CD4-positive, alpha-beta T cell treated with Interleukin-6 for 4 hours (primary cell): ENCODE data around the gene CCDC91.
"Not testable (repeated sequence)": the region's sequence is repeated elsewhere in the genome, so short reads cannot be mapped to it uniquely, and the experiment has no call there.

ENCODE experiments used
- DNase-seq: peaks from one replicate; pipeline ENCODE4 v3.0.0-alpha.2; 2020; ENCODE audit warnings: mixed read lengths

The CCDC91 gene

DNA sequence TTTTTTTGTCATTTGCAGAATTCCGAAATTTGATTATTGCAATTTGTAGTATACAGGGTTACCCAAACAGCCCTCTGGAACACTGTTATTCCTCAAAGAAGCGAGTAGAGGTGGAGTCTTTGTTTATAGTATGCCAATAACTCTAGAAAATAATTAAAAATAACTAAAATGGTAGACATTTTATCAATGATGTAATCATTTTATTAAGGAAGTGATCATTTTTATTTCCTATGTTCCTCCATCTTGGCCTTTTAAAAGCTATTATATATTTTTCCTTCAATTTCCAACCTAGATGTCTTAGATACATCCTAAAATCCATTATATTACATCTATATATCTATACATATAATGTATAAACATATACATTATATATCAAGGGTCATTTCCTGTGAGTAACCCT lies 106.0 kb downstream of the CCDC91 start:
- DNase-seq = no peak

DNA sequence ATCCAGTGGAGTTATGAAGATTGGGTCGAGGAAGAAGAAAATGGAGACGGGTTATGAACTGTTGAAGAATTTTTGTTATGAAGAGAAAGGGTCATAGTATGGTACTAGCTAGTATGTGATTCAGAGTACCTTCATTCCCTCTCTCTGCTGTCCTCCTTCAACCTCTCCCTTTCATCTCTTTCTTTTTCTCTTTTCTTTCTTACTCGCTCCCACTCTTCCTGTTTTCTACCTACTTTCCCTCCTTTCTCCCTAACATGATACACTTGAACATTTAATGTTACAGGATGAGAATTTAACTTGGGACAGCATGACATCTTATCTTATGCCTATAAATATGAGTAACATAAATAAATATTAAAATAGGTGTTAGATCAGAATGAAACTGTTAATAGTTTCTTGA lies 112.9 kb downstream of the CCDC91 start:
- no peak for DNase-seq

DNA sequence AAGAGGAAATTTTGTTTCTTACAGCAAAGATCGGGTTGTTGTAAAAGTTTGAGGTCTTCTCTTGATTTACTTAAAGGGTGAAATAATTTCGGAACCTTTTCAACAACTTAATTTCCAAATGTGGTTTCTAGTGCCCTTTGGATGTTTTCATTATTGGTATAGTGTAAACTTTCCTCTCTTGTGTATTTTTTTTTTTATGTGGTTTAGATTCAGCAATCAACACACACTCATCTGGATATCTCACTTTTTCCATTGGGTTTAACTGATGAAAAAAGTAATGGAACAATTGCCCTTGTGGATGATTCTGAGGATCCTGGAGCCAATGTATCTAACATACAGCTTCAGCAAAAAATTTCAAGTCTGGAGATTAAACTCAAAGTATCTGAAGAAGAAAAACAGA lies 116.3 kb downstream of the CCDC91 start:
- DNase-seq = no peak

DNA sequence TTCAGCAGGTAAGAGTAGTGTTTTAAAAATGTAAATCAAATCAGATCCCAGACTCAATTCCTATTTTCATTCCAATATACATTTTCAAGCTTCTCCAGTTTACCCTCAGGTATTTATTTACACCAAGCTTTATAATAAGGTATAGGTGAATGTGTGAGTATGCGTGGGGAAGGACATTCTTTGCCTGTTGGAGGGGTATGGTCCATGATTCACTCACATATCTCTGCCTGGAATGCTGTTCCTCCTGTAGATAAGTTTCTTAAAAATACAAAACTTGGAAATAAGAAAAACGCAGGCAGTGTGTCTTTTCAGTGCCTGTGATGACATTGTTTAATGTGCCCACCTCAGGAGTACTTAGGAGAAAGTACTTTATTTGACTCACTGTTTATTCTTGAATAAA lies 118.6 kb downstream of the CCDC91 start:
- DNase-seq = no peak

DNA sequence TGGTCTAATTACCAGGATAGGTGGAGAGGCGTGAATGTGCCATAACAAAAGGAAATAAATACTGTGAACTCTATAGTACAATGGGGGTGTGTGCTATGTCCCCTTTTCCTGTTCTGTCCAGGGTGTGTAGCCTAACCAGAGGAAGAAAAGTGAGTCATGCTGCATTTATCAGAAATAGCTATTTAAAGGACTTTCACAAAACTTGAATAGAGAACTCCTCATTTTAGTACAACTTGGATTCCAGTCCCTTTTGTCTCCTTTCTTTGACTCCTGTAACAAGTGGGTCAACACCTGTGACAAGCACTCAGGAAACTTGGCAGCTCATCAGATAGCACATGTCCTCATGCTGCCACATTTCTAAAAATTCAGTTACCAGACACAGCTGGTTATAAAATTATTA lies 123.4 kb downstream of the CCDC91 start:
- DNase-seq = no peak

DNA sequence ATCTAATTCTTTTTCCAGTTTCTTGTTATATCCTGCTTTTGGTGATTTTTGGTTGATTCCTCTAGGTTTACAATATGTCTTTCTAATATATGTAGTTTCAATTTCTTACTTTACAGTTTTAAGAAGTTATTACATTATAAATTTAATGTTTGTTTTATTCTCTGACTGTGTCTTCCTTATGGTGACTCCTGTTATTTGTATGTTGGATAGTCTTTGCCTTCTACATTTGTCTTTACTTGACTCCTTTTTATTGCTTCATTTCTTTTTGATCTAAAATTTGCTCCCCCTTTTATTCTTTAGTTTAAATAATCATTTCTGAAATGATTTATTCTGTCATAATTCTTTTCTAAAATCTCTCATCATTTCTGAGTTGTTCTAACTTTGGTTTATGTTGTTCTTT lies 125.8 kb downstream of the CCDC91 start:
- DNase-seq = no peak

DNA sequence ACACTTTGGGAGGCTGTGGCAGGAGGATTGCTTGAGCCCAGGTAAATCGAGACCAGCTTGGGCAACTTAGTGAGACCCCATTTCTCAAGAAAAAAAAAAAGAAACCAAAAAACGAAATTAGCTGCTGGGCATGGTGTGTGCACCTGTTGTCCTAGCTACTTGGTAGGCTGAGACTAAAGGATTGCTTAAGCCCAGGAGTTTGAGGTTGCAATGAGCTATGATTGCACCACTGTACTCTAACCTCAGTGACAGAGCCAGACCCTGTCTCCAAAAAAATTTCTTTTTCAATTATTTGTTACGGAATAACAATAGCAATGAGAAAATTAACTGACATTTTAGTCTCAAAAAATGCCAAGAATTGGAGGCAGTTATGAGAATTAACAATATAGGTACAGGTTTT lies 128.0 kb downstream of the CCDC91 start:
- DNase-seq = no peak

DNA sequence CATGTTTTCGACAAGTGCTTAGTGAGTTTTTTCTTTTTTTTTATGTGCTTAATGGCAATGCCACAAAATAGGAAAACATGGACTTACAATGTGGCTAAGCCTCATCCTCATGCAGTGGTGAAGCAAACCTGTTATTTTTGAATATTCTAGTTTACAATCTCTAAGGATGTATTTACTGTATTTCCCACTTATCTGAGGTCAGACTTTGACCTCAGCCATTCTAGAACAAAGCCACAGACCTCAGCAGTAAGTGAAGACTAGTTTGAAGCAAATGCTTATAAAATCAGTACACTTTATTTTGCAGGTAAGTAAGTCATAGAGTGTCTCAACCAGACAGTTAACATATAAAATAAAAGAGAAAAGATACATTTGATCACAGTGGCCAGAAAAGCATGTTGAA lies 130.1 kb downstream of the CCDC91 start:
- no peak for DNase-seq

DNA sequence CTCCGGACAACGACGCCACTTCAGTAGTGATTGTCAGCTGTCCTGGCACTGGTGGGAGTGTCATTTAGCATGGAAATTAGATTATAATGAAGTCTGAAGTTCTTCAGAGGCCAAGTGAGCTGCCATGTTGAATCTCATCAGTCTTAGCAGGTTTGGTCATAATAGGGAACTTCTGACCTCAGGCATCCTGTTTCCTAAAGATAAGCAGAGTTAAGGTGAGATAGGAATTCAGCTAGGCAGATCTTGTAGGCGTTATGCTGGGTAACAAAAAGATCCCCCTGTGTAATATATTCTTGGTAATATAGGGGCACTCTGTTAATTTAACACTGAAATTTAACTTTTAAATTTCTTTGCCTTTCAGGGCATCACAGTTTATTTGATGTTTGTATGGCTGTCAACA lies 137.5 kb downstream of the CCDC91 start:
- no peak for DNase-seq

DNA sequence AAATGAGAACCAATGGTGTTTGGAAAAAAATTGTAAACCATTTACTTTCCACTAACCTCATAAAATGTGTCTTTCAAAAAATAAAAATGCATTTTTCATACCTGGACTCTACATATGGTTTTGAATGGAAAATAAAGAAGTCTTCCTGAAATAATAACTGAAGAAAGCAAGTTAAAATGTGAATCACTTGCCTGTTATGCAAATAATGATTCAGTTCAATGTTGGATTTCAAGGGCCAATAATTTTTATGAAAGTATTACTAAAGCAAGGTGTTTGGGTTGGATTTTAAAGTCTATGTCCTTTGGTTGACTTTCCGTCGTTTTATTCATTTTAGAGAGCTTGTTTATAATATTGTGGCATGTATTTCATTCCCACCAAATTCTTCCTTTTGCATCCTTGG lies 138.7 kb downstream of the CCDC91 start:
- no peak for DNase-seq

DNA sequence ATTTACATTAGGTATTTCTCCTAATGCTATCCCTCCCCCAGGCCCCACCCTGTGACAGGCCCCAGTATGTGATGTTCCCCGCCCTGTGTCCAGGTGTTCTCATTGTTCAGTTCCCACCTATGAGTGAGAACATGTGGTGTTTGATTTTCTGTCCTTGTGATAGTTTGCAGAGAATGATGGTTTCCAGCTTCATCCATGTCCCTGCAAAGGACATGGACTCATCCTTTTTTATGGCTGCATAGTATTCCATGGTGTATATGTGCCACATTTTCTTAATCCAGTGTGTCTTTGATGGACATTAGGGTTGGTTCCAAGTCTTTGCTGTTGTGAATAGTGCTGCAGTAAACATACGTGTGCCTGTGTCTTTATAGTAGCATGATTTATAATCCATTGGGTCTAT lies 139.5 kb downstream of the CCDC91 start:
- not testable (repeated sequence) for DNase-seq

DNA sequence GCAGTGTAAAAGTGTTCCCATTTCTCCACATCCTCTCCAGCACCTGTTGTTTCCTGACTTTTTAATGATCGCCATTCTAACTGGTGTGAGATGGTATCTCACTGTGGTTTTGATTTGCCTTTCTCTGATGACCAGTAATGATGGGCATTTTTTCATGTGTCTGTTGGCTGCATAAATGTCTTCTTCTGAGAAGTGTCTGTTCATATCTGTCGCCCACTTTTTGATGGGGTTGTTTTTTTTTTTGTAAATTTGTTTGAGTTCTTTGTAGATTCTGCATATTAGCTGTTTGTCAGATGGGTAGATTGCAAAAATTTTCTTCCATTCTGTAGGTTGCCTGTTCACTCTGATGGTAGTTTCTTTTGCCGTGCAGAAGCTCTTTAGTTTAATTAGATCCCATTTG lies 140.0 kb downstream of the CCDC91 start:
- not testable (repeated sequence) for DNase-seq

DNA sequence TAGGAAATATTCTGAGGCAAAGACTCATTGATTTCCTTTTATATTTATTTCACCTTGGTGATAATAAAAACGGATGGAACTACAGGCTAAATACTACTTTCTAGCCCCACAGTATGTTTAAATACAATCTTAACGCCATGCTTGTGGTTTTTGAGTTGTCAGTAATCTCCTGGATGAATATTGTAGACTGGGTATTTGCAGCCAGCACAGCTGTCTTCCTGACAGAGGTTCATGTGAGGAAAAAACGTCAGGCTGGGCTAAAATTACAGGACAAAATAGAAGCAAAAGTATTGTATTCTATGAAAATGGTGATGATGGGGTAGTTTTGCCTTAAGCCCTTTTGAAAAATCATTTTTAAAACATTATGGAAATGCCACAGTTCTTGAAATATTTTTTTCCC lies 140.9 kb downstream of the CCDC91 start:
- no peak for DNase-seq

DNA sequence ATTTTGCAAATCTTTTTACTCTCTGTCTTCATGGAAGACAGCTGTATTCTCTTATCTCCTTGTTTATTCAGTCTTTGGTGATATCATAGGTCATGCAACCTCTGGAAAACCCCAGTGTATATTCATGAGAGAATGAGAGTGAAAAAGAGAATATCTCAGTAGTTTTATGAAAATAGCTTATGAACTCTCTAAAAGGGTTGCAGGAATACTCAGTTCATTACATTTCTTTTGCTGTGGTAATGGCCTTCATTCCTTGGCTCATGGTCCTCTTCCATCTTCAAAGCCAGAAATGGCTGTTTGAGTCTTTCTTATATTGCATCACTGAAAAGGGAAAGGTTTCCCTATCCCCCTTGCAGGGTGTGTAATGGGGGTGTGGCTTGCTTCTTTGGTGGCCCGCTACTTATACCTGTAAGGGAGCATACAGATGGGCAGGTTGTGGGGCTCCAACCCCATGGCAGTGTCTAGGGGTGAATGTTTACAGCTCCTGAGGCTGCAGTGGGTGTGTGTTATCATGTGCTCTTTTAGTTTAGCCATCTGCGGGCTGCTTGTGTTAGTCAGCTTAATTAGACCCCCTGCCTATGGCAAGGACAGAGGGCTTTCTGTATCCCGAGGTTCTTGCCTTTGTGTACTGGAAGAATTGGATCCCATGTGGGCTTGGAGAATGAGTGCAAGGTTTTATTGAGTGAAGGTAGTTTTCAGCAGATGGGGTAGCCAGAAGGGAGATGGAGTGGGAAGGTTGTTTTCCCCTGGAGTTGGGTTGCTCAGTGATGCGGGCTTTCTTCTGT lies 150.2 kb downstream of the CCDC91 start:
- no peak for DNase-seq

DNA sequence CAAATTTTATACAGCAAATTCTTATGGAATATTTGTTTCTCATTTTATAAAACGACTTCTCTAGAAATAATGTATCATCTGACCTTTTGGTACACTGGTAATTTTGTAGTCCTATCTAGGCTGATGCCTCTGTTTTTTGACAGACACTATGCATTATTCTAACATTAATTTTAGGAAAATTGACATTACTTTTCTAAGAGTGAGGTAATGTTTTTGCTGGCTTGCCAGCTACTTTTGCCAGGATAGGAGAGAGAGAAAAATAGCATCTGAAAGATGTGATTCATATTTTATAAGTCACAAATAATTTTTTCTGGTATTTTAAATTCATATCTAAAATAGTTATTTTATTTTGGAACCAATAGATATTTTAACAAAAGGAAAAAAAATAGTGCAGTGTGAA lies 153.5 kb downstream of the CCDC91 start:
- DNase-seq = no peak

DNA sequence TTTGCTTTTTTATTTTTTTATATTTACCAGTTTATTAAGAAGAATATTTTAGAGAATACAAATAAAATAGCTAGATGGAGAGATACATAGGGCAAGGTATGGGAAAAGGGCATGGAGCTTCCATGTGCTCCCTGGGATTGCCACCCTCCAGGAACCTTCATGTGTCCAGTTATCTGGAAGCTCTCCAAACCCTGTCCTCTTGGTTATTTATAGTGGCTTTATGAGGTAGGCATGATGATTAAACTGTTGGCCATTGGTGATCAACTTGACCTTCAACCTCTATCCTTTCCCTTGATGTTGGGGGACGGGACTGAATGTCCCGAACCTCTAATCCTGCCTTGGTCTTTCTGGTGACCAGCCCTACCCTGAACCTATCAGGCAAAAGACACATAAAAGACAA lies 156.3 kb downstream of the CCDC91 start:
- no peak for DNase-seq

DNA sequence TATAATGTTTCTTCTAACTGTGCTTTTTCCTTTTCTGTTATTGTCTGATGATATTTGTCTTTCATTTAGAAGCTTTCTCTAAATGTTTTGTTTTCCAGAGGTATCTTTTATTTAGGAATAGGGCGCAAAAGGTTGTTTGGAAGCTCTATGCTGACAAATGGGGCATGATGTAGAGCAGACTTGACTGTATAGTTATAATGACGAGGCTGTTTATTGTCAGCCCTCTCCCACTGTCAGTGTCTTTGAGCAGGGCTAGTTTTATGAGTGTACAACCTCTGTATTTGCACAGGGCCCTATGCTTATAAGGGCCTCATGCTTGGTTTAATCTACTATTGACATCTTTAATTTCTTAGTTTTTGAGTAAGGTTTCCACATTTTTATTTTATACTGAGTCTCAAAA lies 158.9 kb downstream of the CCDC91 start:
- DNase-seq = no peak

DNA sequence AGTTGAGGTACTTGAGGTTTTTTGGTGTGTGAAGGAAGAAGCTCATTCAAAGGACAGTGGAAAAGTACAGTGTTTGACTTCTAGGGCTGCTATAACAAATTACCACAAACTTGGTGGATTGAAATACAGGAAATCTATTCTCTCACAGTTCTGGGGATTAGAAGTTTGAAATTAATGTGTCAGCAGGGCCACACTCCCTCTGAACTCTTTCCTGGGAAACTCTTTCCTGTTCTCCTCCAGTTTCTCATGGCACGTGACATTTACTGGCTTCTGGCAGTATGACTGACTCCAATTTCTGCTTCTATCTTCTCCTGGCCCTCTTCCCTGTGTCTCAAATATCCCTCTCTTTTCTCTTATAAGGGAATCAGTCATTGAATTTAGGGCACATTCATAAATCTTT lies 160.2 kb downstream of the CCDC91 start:
- DNase-seq = no peak

DNA sequence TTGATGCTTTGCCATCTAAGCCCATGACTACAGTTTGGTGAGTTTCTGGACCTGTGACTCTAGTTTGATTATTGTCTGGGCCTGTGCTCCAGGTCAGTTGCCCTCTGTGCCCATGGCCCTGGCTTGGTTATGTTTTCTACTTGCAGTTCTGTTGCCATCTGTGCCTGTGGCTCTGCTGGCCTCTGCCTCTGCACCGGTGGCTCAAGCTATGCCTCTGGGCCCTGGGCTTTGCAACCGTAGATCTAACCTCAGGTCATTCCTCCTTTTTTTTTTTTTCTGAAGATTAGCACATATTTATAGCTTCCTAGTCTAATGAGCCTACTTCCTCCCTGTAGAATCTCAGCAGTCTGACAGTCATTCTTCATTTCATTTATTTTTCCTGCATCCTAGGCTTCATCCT lies 161.2 kb downstream of the CCDC91 start:
- no peak for DNase-seq

DNA sequence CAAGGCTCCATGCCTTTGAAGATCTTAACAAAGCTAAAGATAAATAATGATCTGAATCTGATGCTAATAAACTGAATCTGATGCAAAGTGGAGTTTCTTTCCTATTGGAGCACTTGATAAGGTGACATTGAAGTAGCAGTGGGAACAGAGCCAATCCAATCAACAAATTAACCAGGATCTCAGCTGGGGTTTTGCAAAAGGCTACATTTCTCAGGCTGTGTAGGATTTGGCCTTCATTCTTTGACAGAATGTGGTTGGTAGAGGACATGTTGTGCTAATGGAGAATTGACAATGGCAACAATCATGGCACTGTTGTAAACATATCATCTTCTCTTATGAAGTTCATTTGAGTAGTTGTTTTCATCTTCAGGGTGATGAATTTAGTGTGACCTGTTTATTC lies 164.9 kb downstream of the CCDC91 start:
- DNase-seq = no peak

DNA sequence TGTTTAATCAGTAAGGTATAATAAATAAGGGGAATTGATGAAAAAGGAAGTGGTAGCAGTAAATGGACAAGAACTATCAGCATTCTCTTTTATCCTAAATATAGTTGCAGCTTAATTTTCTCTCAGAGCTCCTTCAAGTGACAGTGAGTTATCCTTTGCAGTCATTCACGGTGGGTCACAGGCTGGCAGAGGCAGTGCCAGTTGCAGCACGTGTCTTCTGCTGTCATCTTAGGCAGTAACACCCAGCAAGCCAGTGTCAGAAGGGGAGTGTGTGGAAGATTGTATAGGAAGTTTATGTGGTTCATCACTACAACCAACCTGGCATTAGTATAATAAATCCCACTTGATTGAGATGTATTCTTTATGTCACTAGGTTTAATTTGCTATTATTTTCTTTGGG lies 170.0 kb downstream of the CCDC91 start:
- no peak for DNase-seq

DNA sequence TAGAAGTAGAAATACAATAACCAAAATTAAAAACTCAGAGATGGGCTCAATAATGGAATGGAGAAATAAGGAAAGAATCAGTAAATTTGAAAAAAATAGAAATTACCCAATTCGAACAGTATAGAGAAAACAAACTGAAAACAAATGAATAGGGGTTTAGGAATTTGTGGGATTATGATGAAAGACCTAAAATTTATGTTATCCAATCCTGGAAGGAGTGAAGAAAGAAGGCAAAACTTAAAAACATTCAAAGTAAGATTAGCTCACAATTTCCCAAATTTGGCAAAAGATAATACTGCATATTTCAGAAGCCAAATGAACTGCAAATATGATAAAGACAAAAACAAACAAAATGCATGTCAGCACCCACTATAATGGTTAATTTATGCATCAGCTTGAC lies 177.1 kb downstream of the CCDC91 start:
- no peak for DNase-seq

DNA sequence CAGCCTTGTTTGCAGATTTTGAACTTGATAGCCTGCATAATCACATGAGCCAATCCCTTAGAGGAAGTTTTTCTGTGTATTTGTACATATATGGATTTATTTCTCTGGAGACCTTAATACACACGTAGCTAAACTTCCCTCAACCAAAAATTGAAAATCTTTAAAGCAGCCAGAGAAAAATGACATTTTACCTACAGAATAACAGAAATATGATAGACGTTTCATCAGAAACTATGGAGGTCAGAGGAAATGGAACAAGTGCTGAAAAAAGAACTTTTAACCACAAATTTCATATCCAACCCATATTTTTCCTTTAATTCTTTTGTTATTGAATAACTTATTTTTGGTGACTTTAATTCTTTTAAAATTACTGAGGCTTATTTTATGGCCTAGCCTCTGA lies 177.7 kb downstream of the CCDC91 start:
- DNase-seq = no peak

DNA sequence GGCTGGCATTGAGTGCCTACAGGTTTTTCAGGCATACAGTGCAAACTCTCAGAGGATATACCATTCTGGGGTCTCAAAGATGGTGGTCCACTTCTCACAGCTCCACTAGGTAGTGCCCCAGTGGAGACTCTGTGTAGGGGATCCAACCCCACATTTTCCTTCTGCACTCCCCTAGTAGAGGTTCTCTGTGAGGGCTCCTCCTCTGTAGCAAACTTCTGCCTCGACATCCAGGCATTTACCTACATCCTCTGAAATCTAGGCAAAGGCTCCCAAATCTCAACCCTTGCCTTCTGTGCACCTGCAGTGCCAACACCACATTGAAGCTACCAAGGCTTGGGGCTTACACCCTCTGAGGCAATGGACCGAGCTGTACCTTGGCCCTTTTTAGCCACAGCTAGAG lies 179.2 kb downstream of the CCDC91 start:
- DNase-seq = no peak

DNA sequence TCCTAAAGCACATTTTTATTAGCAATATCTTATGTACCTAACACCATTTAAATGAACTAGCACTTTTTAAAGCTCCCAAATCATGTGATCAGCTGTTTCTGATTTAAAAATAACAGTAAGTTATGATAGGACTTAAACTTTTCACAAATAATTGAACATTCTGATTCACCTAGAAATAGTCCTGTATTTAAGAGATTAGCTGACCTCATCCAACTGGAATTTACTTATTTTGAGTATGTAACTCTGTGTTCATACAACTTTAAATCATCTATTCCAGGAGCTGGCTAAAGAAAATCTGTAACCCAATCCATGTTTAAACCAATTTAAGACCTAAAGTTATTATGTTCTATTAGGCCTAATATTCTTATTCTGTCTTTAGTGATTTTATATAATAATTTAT lies 184.3 kb downstream of the CCDC91 start:
- DNase-seq = no peak

DNA sequence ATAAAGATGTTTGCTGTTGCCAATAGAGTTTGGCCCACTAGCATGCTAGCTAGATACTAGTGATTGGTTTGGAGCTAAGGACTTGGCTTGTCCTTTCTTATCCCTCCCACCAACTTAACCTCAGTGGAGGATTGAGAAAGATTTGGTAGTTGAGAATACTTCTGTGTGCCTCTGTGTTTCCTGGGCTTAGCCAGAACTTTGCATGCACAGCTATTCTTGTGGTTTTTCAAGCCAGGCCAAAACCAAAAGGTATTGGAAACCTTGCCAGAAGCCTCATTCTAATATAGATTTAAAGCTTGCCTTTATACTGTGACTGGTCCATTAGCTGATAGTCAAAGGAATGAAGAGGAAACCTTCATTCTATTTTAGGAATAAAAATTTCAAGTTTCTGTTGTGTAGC lies 188.5 kb downstream of the CCDC91 start:
- DNase-seq = no peak
